HG02885 (cell line): ENCODE measurements around the gene TMEM254.
A peak's percentile ranks its signal among the peaks of the same experiment; 100 is the strongest.
"Not testable (repeated sequence)": the region's sequence is repeated elsewhere in the genome, so short reads cannot be mapped to it uniquely, and the experiment has no call there.

ENCODE experiments used
- ATAC-seq: cut with Tn5 transposase; IDR thresholded peaks from one replicate; pipeline ENCODE4 v1.9.1; 2021; ENCODE audit warnings: mild to moderate bottlenecking; ENCODE audit not compliant: unreplicated experiment, poor library complexity

The TMEM254 gene, protein sequence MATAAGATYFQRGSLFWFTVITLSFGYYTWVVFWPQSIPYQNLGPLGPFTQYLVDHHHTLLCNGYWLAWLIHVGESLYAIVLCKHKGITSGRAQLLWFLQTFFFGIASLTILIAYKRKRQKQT

DNA sequence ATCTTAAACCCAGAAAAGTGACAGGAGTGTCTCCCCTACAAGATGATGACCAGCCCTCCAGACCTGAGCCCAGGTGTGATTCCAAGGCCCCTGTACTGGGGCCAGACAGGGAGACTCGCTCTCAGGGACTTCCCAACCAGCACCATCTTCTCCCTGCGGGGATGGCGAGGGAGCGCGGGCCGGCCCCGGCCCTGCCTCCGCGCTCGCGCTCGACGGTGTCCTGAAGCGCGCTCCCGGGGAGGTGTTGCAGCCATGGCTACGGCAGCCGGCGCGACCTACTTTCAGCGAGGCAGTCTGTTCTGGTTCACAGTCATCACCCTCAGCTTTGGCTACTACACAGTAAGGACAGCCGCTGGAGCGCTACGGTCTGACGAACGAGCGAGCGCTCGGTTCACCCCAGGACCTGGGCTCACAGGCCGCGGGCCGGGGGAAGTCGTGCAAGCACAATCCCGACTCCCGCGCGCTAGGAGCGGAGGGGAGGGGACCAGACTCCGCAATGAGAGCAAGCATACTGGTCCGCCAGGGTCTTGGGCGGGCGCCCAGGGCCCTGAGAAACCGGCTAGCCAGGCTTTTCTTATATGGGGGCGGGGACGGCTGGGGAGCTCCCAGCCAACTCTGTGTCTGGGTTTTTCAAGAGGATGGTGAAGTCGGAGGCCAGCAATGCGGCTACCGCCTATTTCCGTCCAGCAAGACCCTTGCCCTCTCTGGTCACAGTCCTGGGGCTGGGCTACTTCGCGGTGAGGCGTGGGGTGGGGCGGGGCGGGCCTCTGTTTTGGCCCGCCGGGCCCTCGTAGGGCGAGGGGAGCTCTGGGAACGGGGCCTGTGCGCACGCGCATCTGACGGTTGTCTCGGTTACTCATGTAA, at the start of gene TMEM254:
Gene TMEM254 (plus strand): TSS at position 218 of the 864 bp plus-strand sequence. CDS start 35 bp downstream, at position 253.
- peak; percentile 87 for ATAC-seq

DNA sequence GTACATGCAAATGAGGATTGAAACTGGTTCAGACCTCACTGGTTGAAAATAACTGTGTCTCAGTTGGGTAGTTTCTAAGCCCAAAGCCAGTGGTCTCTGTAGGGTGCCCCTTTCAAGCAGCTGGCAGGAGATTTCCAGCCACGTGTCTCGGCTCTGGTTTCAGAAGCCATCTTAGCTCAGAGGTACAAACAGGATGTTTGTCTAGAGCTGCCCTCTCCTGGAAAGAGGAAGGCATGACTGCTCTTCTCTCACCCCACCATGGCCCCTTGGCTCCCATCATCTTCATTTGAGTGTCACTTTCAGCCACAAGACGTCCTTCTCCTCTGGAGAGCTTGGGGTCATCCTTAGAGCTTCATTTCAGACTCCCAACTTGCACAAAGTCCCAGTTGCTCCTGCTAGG, 49.3 kb upstream of the TMEM254 start:
- peak; percentile 98 for ATAC-seq

DNA sequence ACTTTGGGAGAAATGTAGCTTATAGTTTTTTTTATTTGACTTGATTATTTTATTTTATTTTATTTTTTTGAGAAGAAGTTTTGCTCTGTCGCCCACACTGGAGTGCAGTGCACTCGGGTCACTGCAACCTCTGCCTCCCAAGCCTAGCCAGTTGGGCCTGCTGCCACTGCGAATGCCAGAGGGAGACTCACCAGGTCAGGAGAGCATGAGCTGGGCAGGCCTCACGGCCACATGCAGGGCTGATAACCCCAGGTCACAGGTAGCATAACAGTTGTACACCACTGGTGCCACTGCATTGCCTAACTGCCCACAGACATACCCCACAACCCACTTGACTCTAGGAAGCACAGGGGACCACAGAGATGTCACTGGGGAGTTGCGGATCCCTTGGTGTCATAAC, 48.6 kb upstream of the TMEM254 start:
- not testable (repeated sequence) for ATAC-seq

- no peak for ATAC-seq
These were observed 46.0 kb upstream of the TMEM254 start for GRCh38 chr10:80032503-80032902.

DNA sequence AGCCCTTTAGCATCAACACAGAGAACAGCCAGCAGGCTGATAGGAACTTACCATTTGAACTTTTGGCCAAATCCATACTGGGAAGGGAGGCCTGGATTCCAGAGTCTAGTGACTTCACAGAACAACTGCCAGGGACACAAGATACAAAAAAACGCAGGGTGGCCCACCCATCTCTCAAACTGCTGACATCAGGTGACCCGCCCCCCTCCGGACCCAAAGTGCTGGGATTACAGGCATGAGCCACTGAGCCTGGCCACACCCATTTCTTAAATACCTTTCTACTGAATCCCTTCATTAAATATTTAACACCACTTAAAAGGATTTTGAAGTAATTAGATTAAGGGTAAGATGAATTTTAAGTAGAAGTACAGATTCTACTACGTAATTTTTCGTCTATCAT, 43.7 kb upstream of the TMEM254 start:
- ATAC-seq, result not testable (repeated sequence)

DNA sequence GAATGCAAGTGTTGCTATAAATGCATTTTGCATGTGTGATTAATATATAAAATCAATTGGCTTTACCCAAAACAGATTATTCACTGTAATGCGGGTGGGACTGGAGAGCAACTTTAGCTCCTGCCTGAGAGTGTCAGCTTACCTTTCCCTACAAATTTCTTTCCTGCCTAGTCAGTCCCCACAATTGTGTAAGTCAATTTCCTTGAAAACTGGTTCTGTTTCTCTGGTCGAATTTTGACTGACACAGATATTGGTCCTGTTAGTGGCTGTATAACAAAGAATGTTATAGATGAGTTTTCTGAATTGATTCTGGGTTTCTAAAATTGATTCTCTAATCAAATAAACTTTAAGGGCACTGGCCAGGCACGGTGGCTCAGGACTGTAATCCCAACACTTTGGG, 43.0 kb upstream of the TMEM254 start:
- ATAC-seq, result not testable (repeated sequence)

GRCh38 chr10:80036921-80037500, 41.5 kb upstream of the TMEM254 start:
- not testable (repeated sequence) for ATAC-seq

DNA sequence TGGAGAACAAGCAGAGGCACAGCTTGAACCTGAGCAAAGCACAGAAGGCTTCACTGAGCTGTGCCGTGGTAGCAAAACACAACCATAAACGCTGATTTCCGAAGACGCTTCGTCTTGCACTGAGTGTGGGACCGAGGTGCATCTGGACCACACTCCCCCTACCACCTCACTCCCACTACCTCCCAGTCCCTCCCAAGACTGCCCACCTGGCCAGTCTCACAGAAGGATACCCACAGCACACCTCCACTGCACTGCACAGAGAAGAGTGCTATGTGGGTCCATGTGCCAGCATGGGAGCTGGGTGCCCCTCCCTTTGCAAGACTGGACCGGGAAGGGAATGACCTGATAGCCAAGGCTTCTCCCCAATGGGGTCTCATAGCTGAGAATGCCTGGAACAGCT, 40.2 kb upstream of the TMEM254 start:
- ATAC-seq, result not testable (repeated sequence)

GRCh38 chr10:80041162-80041561, 37.3 kb upstream of the TMEM254 start:
- no peak for ATAC-seq

GRCh38 chr10:80044935-80045334, 33.5 kb upstream of the TMEM254 start:
- ATAC-seq, result not testable (repeated sequence)

DNA sequence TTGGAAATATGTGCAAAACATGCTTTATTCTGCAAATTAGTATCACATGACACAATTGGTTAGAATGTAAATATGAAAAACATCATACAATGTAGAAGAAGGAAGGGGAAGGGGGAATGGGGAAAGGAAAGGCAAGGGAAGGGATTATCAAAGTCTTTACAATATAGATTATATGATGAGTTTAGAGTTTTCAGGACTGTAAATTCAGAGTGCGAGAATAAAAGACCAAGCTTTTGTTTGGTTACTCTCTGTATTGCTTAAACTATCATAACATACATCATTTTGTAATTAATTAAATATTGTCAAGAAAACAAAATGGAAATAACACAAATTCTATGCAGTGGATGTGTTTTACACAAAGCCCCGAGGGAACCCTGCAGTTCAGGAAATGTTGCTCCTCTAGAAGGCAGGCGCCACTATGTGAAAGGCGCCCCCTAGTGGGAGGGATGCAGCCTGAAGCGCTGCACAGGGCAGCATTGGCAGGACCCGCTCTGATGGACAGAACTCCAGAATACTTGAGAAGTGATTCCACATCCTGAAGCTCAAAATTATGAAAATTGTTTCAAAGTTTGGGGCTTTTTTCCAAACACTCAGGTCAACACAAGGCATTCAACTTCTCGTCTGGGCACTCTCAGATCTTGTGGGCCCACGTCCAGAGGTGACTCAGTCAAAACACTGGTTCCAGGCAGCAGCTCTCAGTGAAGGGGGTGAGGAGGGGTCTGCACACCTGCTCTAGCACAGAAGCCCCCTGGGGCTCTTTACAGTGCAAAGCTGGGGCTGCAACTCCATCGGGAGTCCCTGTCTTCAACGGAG, 31.6 kb upstream of the TMEM254 start:
- peak; percentile 85 for ATAC-seq

GRCh38 chr10:80050752-80051151, 27.7 kb upstream of the TMEM254 start:
- no peak for ATAC-seq

- ATAC-seq, result no peak
These were observed 26.5 kb upstream of the TMEM254 start for GRCh38 chr10:80051993-80052392.

DNA sequence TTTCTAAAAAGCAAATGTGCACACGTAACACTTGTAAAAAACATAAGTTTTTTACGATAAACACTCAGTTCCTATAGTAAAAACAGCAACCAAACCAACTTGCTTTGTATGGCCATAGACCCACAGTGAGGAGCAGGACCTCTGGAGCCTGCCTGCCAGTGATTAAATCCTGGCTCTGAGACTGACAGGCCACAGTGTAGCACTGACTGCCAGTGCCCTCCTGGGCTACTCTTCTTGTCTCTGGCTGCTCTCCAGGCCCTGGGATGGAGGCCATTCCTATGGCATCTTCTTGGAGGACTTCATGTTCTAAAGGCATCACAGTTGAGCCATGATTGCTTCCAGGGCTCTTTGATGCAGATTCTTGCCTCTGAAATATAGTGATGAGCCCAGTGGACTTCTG, 22.7 kb upstream of the TMEM254 start:
- no peak for ATAC-seq

DNA sequence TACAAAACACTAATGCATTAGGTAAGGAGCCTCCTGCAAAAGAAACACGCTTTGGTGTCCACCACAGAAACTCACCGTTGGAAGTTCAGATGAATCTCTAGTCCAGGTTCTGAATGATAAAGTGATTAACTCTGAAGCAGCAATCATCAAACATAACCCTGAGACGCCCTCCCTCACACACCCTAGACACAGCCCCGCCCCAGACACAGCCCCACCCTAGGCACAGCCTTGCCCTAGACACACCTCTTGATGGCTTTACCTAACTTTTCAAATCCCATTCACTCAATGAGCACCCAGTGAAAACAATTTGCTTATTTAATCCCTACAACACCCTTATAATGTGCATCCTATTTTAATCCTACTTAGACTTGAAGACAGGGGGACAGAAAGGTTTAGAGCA, 21.3 kb upstream of the TMEM254 start:
- no peak for ATAC-seq

GRCh38 chr10:80064120-80064886, 14.2 kb upstream of the TMEM254 start:
- ATAC-seq, result no peak

GRCh38 chr10:80066809-80067208, 11.7 kb upstream of the TMEM254 start:
- no peak for ATAC-seq

GRCh38 chr10:80067821-80068220, 10.6 kb upstream of the TMEM254 start:
- ATAC-seq, result not testable (repeated sequence)

DNA sequence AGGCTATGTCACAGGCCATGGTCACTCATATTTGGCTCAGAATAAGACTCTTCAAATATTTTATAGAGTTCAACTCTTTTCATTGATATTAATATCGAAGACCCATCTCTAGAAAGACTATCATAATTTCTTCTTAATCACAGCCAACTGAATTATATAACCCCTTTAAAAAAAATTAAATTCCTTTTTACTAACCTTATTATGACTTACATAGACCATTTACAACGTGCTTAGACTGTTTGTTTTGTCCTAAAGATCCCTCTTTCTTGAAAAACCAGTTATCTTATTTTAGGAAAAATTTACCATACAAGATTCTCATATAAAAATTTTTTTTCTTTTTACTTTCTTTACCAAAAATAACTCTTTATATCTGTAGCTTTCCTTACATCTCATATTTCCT, 10.2 kb upstream of the TMEM254 start:
- no peak for ATAC-seq

DNA sequence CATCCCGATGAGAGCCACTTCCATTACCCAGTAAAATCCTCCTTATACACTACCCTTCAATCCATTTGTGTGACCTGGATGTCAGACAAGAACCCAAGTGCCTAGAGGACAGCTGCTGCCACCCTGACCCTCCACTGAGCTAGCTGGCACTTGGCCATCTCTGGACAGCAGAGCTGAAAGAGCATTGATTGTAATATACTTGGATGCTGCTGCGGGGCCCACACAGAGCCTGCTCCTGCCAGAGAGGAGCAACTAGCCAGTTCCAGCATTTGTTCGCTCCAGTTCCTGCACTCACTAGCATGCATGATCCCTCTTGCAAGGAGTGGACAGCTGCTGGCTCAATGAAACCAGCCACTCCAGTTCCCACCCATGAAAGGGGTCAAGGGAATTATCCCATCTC, 8.4 kb upstream of the TMEM254 start:
- ATAC-seq, result no peak
